Measurements from ENCODE around the gene FAM89A. TPM values are rescaled to one million over a fixed set of nuclear protein-coding genes. Genes with fewer than 3 reads are reported as not detected.
"Not testable (repeated sequence)": the region's sequence is repeated elsewhere in the genome, so short reads cannot be mapped to it uniquely, and the experiment has no call there.

The FAM89A gene
- total RNA-seq, 2 donors from 2014 or later: 23.5 to 24.7 TPM

DNA sequence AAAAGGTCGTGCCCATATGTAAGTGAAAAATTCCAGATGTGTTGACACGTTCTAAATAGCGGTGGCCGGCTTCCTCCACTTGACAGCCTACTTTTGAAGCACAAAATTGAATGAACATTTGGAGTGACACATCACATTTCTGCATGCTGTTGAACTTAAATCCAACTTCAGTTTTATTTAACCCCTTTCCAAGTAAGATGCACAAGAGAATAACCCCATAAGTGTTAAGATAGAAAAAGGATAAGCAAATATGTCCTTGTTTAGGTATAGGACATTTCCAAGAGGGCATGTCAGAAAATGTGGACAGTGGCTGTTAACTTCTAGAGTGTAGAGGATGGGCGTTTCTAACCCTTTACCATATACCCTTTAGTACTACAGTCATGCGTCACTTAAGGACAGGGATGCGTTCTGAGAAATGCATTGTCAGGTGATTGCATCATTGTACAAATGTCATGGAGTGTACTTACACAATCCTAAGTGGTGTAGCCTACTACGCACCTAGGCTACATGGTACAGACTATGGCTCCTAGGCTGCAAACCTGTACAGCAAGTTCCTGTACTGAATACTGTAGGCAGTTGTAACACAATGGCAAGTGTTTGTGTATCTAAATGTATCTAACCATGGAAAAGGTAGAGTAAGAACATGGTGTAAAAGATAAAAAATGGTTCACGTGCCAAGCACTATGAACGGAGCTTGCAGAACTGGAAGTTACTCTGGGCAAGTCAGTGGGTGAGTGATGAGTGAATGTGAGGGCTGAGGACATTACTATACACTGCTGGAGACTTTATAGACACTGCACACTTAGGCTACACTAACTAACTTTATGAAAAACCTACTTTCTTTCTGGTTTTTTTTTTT lies 9.3 kb upstream of the FAM89A start:
- ATAC-seq: peak in 1 of 2 donors; percentile 34
- Mint-ChIP-seq H3K9me3 (peaks cover 3% of the 10 kb centered on the region), H3K27ac (no peak overlapping the region), H3K27me3 (peaks cover 30 to 37% of the 10 kb centered on the region in 2 donors), H3K4me3 (no peak overlapping the region), H3K4me1 (ENCODE audit: low read depth in 2 of 2) (peaks cover 8 to 13% of the 10 kb centered on the region in 2 donors), H3K36me3 (no peaks in the 10 kb centered on the region)
- DNase-seq (ENCODE audit: low spot score): no peak

DNA sequence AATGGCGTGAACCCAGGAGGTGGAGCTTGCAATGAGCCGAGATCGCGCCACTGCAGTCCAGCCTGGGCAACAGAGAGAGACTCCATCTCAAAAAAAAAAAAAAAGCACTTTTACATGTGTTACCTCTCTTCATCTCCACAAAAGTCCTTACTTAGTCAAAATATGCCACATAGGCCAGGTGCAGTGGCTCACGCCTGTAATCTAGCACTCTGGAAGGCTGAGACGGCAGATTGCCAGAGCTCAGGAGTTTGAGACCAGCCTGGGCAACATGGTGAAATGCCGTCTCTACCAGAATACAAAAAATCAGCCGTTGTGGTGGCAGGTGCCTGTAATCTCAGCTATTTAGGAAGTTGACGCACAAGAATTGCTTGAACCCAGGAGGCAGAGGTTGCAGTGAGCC lies 8.4 kb upstream of the FAM89A start:
- not testable (repeated sequence) for DNase-seq (ENCODE audit: low spot score); H3K4me1 Mint-ChIP-seq (ENCODE audit: low read depth in 2 of 2); H3K9me3 Mint-ChIP-seq; H3K27ac Mint-ChIP-seq; H3K36me3 Mint-ChIP-seq; ATAC-seq; H3K4me3 Mint-ChIP-seq
- H3K27me3 Mint-ChIP-seq: peaks cover 30 to 37% of the 10 kb centered on the region in 2 donors

DNA sequence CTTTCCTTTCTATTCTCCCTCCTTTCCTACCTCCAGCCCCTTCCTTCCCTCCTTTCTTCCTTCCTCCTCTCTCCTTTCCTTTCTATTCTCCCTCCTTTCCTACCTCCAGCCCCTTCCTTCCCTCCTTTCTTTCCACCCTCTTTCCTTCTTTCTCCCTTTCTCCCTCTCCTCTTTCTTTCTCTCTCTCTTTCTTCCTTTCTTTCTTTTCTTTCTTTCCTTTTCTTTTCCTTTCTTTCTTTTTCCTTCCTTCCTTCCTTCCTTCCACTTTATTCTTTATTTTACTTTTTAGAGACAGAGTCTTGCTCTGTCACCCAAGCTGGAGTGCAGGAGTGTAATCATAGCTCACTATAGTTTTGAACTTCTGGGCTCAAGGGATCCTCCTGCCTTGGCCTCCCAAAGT lies 7.5 kb upstream of the FAM89A start:
- H3K36me3 Mint-ChIP-seq; H3K4me1 Mint-ChIP-seq (ENCODE audit: low read depth in 2 of 2); DNase-seq (ENCODE audit: low spot score); H3K9me3 Mint-ChIP-seq; H3K4me3 Mint-ChIP-seq; H3K27ac Mint-ChIP-seq; ATAC-seq: not testable (repeated sequence)
- H3K27me3 Mint-ChIP-seq: peaks cover 28 to 37% of the 10 kb centered on the region in 2 donors

GRCh38 chr1:231046730-231047395 lies 6.8 kb upstream of the FAM89A start:
- Mint-ChIP-seq H3K4me3 (no peak overlapping the region), H3K27ac (no peak overlapping the region), H3K9me3 (peaks cover 3% of the 10 kb centered on the region), H3K27me3 (peaks cover 28 to 37% of the 10 kb centered on the region in 2 donors), H3K36me3 (no peaks in the 10 kb centered on the region), H3K4me1 (ENCODE audit: low read depth in 2 of 2) (no peaks in the 10 kb centered on the region)
- ATAC-seq (no peak), DNase-seq (ENCODE audit: low spot score) (no peak)

DNA sequence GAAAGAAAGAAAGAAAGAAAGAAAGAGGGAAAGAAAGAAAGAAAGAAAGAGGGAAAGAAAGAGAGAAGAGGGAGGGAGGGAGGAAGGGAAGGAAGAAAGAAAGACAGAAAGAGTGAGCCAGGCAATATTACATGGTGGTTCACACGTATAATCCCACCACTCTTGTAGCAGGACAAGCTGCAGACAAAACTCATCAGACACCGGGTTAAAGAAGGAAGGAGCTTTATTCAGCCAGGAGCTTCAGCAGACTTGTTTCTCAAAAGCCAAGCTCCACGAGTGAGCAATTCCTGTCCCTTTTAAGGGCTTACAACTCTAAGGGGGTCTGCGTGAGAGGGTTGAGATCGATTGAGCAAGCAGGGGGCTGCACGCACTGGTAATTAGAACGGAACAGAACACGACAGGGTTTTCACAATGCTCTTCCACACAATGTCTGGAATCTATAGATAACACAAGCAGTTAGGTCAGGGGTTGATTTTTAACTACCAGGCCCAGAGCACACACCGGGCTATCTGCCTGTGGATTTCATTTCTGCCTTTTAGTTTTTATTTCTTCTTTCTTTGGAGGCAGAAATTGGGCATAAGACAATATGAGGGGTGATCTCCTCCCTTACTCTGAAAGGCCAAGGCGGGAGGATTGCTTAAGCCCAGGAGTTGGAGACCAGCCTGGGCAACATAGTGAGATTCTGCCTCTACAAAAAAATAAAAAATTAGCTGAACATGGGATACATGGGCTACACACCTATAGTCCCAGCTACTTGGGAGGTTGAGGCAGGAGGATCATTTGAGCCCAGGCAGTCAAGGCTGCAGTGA lies 6.1 kb upstream of the FAM89A start:
- not testable (repeated sequence) for H3K36me3 Mint-ChIP-seq; H3K4me3 Mint-ChIP-seq; DNase-seq (ENCODE audit: low spot score); H3K9me3 Mint-ChIP-seq; H3K4me1 Mint-ChIP-seq (ENCODE audit: low read depth in 2 of 2); ATAC-seq; H3K27ac Mint-ChIP-seq
- peaks cover 31 to 43% of the 10 kb centered on the region in 2 donors for H3K27me3 Mint-ChIP-seq

GRCh38 chr1:231045286-231045685 lies 5.2 kb upstream of the FAM89A start:
- Mint-ChIP-seq H3K4me3 (no peak overlapping the region), H3K27ac (no peak overlapping the region), H3K27me3 (peaks cover 31 to 44% of the 10 kb centered on the region in 2 donors), H3K9me3 (peaks cover 3% of the 10 kb centered on the region), H3K4me1 (ENCODE audit: low read depth in 2 of 2) (peaks cover 4 to 6% of the 10 kb centered on the region in 2 donors), H3K36me3 (no peaks in the 10 kb centered on the region)
- DNase-seq (ENCODE audit: low spot score) (no peak), ATAC-seq (no peak)

GRCh38 chr1:231044588-231044987 lies 4.5 kb upstream of the FAM89A start:
- ATAC-seq: no peak
- no peaks in the 10 kb centered on the region for H3K36me3 Mint-ChIP-seq

DNA sequence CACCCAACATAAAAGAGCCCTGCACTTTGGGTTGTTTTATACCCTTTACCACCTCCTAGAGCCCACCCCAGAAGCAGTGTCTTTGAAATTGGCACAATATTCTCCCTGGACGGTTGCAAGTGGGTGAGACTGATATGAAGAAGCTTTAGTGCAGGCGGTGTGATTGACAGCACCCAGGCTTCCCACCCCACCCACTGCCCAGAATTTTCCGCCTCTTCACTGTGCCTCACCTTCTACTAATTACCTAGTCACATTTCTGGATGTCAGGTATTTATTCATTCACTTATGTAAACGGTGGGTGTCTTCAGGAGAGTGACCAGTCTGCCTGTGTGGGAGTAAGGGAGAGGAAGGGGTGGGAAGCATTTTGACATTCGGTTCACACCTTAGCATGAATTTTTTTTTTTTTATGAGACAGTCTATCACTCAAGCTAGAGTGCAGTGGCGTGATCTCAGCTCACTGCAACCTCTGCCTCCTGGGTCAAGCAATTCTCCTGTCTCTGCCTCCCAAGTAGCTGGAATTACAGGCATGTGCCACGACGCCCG lies 1.7 kb upstream of the FAM89A start:
- ATAC-seq (no peak), DNase-seq (ENCODE audit: low spot score) (no peak)
- peaks cover 13 to 23% of the 10 kb centered on the region in 2 donors for H3K4me1 Mint-ChIP-seq (ENCODE audit: low read depth in 2 of 2)
- no peaks in the 10 kb centered on the region for H3K36me3 Mint-ChIP-seq
- H3K4me3 Mint-ChIP-seq: peak overlapping the region; percentile 77
- H3K9me3 Mint-ChIP-seq: peaks cover 3% of the 10 kb centered on the region
- peaks cover 18 to 24% of the 10 kb centered on the region in 2 donors for H3K27me3 Mint-ChIP-seq
- peak overlapping the region; percentile 60 to 78 for H3K27ac Mint-ChIP-seq

More at GRCh38 chr1:231044588-231044987, 4.5 kb upstream of the FAM89A start:
- Mint-ChIP-seq H3K4me3 (no peak overlapping the region), H3K27ac (no peak overlapping the region), H3K27me3 (peaks cover 31 to 44% of the 10 kb centered on the region in 2 donors), H3K9me3 (peaks cover 3% of the 10 kb centered on the region), H3K4me1 (ENCODE audit: low read depth in 2 of 2) (peaks cover 4 to 6% of the 10 kb centered on the region in 2 donors)
- DNase-seq (ENCODE audit: low spot score): no peak

- peaks cover 14 to 21% of the 10 kb centered on the region in 2 donors for H3K27me3 Mint-ChIP-seq
- no peaks in the 10 kb centered on the region for H3K36me3 Mint-ChIP-seq
- DNase-seq (ENCODE audit: low spot score) (no peak), ATAC-seq (no peak)
- H3K9me3 Mint-ChIP-seq: peaks cover 3% of the 10 kb centered on the region
- H3K4me1 Mint-ChIP-seq (ENCODE audit: low read depth in 2 of 2): peaks cover 20 to 30% of the 10 kb centered on the region in 2 donors
- H3K27ac Mint-ChIP-seq: peak overlapping the region; percentile 60 to 78
- peak overlapping the region; percentile 77 for H3K4me3 Mint-ChIP-seq
Measured at GRCh38 chr1:231040800-231041718, 1.0 kb upstream of the FAM89A start.

- H3K27ac Mint-ChIP-seq: peak overlapping the region in 1 of 2 donors; percentile 19
- peaks cover 25 to 36% of the 10 kb centered on the region in 2 donors for H3K4me1 Mint-ChIP-seq (ENCODE audit: low read depth in 2 of 2)
Measured at GRCh38 chr1:231039161-231040018, 664 bp downstream of the FAM89A start.

DNA sequence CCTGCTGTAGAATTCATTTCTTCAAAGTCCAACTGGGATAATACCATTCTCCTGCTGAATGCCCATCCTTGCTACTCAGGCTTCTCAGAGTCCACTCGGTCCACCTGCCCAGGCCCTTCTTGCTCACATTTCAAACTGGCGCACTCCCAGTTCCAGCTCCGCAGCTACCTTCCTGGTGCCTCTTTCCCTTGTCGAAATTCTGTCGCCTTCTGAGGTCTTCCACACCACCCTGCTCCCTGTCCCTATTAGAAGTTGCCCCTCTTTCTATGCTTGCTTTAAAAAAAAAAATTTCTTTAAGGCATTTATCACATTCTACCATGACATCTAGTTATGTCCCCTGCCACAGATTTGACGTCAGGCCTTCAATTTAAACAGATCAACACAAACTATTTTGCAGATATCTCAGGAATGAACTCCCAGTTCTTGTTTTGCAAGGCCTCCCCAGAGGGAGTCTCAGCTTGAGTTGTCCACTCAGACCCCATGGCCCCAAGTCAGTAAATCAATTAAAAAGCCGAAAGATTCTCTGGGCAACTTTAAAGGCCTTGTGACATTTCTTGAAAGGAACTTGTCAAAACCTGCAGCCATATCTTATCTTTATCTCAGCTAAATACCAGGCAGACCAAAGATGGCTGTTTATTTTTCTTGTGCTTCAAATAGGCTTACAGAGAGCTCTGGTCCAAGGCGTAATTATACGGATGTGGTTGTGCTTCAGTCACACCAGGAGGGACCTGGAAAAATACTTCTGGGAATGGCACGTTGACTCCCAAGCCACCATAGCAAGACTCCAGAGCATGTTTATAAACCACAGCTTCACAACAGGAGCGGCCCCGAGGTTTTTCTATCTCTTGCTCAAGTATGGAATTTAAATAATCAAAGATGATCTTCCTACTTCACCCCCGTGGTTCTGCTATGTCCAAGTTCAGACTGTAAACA lies 2.2 kb downstream of the FAM89A start:
- ATAC-seq: no peak
- Mint-ChIP-seq H3K27ac (peak overlapping the region in 1 of 2 donors; percentile 33), H3K4me3 (peak overlapping the region; percentile 62)

More at GRCh38 chr1:231039161-231040018, 664 bp downstream of the FAM89A start:
- H3K4me3 Mint-ChIP-seq: peak overlapping the region; percentile 62
- H3K9me3 Mint-ChIP-seq: no peaks in the 10 kb centered on the region
- ATAC-seq (peak; percentile 65 to 70), DNase-seq (ENCODE audit: low spot score) (peak; percentile 67)
- no peaks in the 10 kb centered on the region for H3K36me3 Mint-ChIP-seq
- H3K27me3 Mint-ChIP-seq: peaks cover 4 to 8% of the 10 kb centered on the region in 2 donors

More for the DNA sequence above, 2.2 kb downstream of the FAM89A start:
- Mint-ChIP-seq H3K4me1 (ENCODE audit: low read depth in 2 of 2) (peaks cover 25 to 36% of the 10 kb centered on the region in 2 donors), H3K27me3 (peaks cover 4 to 8% of the 10 kb centered on the region in 2 donors), H3K9me3 (no peaks in the 10 kb centered on the region), H3K36me3 (no peaks in the 10 kb centered on the region)
- DNase-seq (ENCODE audit: low spot score): no peak

All from natural killer cell treated with Interleukin-12 subunit alpha and Interleukin-12 subunit beta and Interleukin-15 and Interleukin-18, amount 100 ng/mL, for 72 hours (primary cell).